Measurements from ENCODE around the gene TRIM31.

GRCh38 chr6:30053682-30054081 lies 59.2 kb downstream of the TRIM31 start:
- TF ChIP-seq POLR2A (IDR thresholded peaks at IDR 0.05; ENCODE audit: low read depth, low read length) = no peak
- TF ChIP-seq MAZ (IDR thresholded peaks at IDR 0.05; ENCODE audit: borderline replicate concordance, low read depth, low read length) = no peak
- TF ChIP-seq SMC3 (IDR thresholded peaks at IDR 0.05; ENCODE audit: low read depth, low read length) = no peak
